ENCODE results near the gene FXYD7.
"Not testable (repeated sequence)": the region's sequence is repeated elsewhere in the genome, so short reads cannot be mapped to it uniquely, and the experiment has no call there.

FXYD7 gene

GRCh38 chr19:35167251-35168119 is 24.4 kb downstream of the FXYD7 start:
- DNase-seq, result no peak

- no peak for DNase-seq
Measured at GRCh38 chr19:35168196-35168595, 25.1 kb downstream of the FXYD7 start.

- DNase-seq, result no peak
Measured at GRCh38 chr19:35169221-35169995, 26.4 kb downstream of the FXYD7 start.

GRCh38 chr19:35170359-35171061 is 27.5 kb downstream of the FXYD7 start:
- no peak for DNase-seq

GRCh38 chr19:35171730-35172129 is 28.7 kb downstream of the FXYD7 start:
- no peak for DNase-seq

GRCh38 chr19:35174226-35174625 is 31.2 kb downstream of the FXYD7 start:
- no peak for DNase-seq

- DNase-seq, result no peak
Measured at GRCh38 chr19:35176181-35176570, 33.1 kb downstream of the FXYD7 start.

GRCh38 chr19:35177377-35178274 is 34.6 kb downstream of the FXYD7 start:
- DNase-seq, result no peak

GRCh38 chr19:35178701-35179100 is 35.6 kb downstream of the FXYD7 start:
- no peak for DNase-seq

GRCh38 chr19:35179830-35180229 is 36.8 kb downstream of the FXYD7 start:
- DNase-seq, result no peak

GRCh38 chr19:35181387-35181786 is 38.3 kb downstream of the FXYD7 start:
- no peak for DNase-seq

- DNase-seq, result no peak
Measured at GRCh38 chr19:35184267-35184666, 41.2 kb downstream of the FXYD7 start.

GRCh38 chr19:35184884-35185283 is 41.8 kb downstream of the FXYD7 start:
- DNase-seq, result no peak

GRCh38 chr19:35194012-35194984 is 51.2 kb downstream of the FXYD7 start:
- DNase-seq, result no peak

GRCh38 chr19:35195830-35196229 is 52.8 kb downstream of the FXYD7 start:
- no peak for DNase-seq

GRCh38 chr19:35196861-35197260 is 53.8 kb downstream of the FXYD7 start:
- not testable (repeated sequence) for DNase-seq

GRCh38 chr19:35199481-35199880 is 56.4 kb downstream of the FXYD7 start:
- no peak for DNase-seq

- no peak for DNase-seq
Measured at GRCh38 chr19:35202722-35203688, 60.0 kb downstream of the FXYD7 start.

Measured in stimulated activated CD4-positive, alpha-beta T cell treated with anti-CD3 and anti-CD28 coated beads, Interleukin-1b, Interleukin-23, amount 100 ng/mL, for 48 hours (primary cell).